ENCODE data around the gene HRH2. TPM values are rescaled to one million over a fixed set of nuclear protein-coding genes. Genes with fewer than 3 reads are reported as not detected.

Gene HRH2
- total and polyA plus RNA-seq, 2 donors (not counting 1 experiment from before 2014, with no cell fraction given): 0.03 TPM; not detected in 1

DNA sequence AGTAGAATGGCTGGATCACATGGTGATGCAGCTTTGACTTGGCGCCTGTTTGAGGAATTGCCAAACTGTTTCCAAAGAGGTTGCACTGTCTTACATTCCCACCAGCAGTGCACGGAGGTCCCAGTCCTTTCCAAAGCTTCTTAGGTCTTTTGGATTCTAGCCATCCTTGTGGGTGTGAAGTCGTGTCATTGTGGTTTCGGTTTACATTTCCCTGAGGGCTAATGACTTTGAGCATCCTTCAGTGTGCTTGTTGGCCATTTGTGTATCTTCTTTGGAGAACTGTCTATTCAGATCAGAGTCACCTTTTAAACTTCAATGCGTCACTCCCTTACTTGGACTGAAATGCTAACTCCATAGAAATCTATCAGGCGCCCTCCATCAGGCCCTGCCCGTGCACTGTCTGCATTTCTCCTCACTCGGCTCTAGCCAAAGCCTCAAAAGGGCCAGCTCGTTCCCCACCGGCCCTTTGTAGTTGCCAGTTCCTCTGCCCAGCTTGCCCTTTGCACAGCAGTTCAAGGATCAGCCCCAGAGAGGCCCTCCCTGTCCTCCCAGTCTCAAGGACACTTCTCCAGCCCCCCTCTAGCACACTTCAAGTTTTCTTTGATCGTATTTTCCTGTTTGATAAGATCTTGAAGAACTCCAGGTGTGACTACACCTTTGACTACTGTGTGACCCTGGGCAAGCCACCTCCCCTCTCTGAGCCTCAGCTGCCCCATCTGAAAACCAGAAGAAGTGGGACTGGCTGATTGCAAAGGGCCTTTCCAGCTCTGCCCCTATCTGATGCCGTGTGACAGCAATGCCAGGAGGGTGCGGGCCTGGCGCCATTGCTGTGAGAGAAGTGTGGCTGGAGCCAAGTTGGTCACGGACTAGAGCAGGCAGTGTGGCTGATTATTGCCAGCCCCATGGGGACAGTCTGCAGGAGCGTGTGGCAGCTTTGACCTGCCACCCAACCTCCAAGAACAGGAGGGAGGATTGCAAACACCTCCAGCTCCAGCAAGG, 5.6 kb downstream of the HRH2 start:
- Histone ChIP-seq H3K27me3 (ENCODE audit: control insufficient read depth, insufficient read depth, low read length) (no peaks in the 10 kb centered on the region), H3K79me2 (ENCODE audit: control insufficient read depth, insufficient read depth, low read length) (no peaks in the 10 kb centered on the region), H3K9ac (ENCODE audit: insufficient read depth, low read length) (no peak overlapping the region), H3K4me2 (ENCODE audit: extremely low read depth, insufficient read depth, low read length) (no peak overlapping the region), H3K9me3 (ENCODE audit: control insufficient read depth, insufficient read depth, low read depth, low read length) (no peaks in the 10 kb centered on the region), H3K27ac (ENCODE audit: insufficient read depth, low read length) (no peak overlapping the region), H3K4me1 (ENCODE audit: control insufficient read depth, extremely low read depth, insufficient read depth, low read length) (no peaks in the 10 kb centered on the region), H4K20me1 (ENCODE audit: control insufficient read depth, extremely low read depth, insufficient read depth, low read length) (no peaks in the 10 kb centered on the region), H3K36me3 (ENCODE audit: control insufficient read depth, insufficient read depth, low read length) (no peaks in the 10 kb centered on the region), H3K4me3 (replicated peaks in 1 of 4; ENCODE audit: control extremely low read depth in 1 of 4, insufficient read depth in 1 of 4, low read depth in 3 of 4, low read length in 4 of 4) (no peak overlapping the region), H2AFZ (ENCODE audit: low read length) (no peak overlapping the region)
- TF ChIP-seq, protein P1, sequence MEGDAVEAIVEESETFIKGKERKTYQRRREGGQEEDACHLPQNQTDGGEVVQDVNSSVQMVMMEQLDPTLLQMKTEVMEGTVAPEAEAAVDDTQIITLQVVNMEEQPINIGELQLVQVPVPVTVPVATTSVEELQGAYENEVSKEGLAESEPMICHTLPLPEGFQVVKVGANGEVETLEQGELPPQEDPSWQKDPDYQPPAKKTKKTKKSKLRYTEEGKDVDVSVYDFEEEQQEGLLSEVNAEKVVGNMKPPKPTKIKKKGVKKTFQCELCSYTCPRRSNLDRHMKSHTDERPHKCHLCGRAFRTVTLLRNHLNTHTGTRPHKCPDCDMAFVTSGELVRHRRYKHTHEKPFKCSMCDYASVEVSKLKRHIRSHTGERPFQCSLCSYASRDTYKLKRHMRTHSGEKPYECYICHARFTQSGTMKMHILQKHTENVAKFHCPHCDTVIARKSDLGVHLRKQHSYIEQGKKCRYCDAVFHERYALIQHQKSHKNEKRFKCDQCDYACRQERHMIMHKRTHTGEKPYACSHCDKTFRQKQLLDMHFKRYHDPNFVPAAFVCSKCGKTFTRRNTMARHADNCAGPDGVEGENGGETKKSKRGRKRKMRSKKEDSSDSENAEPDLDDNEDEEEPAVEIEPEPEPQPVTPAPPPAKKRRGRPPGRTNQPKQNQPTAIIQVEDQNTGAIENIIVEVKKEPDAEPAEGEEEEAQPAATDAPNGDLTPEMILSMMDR (conservative IDR thresholded peaks at IDR 0.05 in 1 of 2, IDR thresholded peaks at IDR 0.05 in 1 of 2; ENCODE audit: low read depth in 1 of 2, low read length in 2 of 2): no peak
- no peak for TF ChIP-seq EZH2 (IDR thresholded peaks at IDR 0.05; ENCODE audit: low read length, missing control alignments)
- DNase-seq (ENCODE audit: low read depth in 2 of 2): no peak

DNA sequence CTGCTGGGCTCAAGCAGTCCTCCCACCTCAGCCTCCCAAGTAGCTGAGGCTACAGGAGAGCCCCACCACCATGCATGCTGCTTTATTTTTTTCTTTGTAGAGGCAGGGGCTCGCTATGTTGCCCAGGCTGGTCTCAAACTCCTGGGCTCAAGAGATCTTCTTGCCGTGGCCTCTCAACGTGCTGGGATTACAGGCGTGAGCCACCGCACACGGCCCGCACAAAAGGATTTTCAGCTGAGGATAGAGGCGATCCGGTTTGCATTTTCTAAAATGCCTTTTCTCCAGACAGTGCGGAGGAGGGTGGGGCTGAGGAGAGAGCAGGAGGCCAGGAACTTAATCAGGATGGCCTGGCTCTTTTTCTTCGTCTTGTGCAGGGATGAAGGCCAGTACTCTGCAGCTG, 6.9 kb downstream of the HRH2 start:
- no peaks in the 10 kb centered on the region for H3K4me1 ChIP-seq (ENCODE audit: control insufficient read depth, extremely low read depth, insufficient read depth, low read length)
- H3K27me3 ChIP-seq (ENCODE audit: control insufficient read depth, insufficient read depth, low read length): no peaks in the 10 kb centered on the region
- no peaks in the 10 kb centered on the region for H3K9me3 ChIP-seq (ENCODE audit: control insufficient read depth, insufficient read depth, low read depth, low read length)
- H4K20me1 ChIP-seq (ENCODE audit: control insufficient read depth, extremely low read depth, insufficient read depth, low read length): no peaks in the 10 kb centered on the region
- H3K79me2 ChIP-seq (ENCODE audit: control insufficient read depth, insufficient read depth, low read length): no peaks in the 10 kb centered on the region
- H3K4me2 ChIP-seq (ENCODE audit: extremely low read depth, insufficient read depth, low read length): no peak overlapping the region
- no peak for TF ChIP-seq EZH2 (IDR thresholded peaks at IDR 0.05; ENCODE audit: low read length, missing control alignments)
- TF ChIP-seq, protein P1 (conservative IDR thresholded peaks at IDR 0.05 in 1 of 2, IDR thresholded peaks at IDR 0.05 in 1 of 2; ENCODE audit: low read depth in 1 of 2, low read length in 2 of 2): no peak
- H3K27ac ChIP-seq (ENCODE audit: insufficient read depth, low read length): no peak overlapping the region
- no peaks in the 10 kb centered on the region for H3K36me3 ChIP-seq (ENCODE audit: control insufficient read depth, insufficient read depth, low read length)
- H3K4me3 ChIP-seq (replicated peaks in 1 of 4; ENCODE audit: control extremely low read depth in 1 of 4, insufficient read depth in 1 of 4, low read depth in 3 of 4, low read length in 4 of 4): no peak overlapping the region
- no peak overlapping the region for H3K9ac ChIP-seq (ENCODE audit: insufficient read depth, low read length)
- DNase-seq (ENCODE audit: low read depth in 2 of 2): no peak
- H2AFZ ChIP-seq (ENCODE audit: low read length): no peak overlapping the region

DNA sequence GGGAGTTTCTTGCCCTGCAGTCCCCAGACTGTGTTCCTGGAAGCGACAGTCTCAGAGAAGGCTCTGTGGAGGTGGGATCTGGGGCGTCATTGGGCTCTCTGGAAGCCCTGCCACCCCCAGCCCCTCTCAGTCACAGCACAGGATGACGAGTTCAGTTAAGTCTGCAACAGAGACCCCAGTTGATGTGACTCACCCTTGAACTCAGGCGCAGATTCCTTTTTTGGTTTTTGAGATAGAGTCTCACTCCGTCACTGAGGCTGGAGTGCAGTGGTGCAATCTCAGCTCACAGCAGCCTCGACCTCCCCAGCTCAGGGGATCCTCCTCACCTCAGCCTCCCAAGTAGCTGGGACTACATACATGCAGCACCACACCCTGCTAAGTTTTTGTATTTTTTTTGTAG, 8.3 kb downstream of the HRH2 start:
- no peak overlapping the region for H3K9ac ChIP-seq (ENCODE audit: insufficient read depth, low read length)
- H3K27ac ChIP-seq (ENCODE audit: insufficient read depth, low read length): no peak overlapping the region
- no peak for TF ChIP-seq EZH2 (IDR thresholded peaks at IDR 0.05; ENCODE audit: low read length, missing control alignments)
- TF ChIP-seq, protein P1 (conservative IDR thresholded peaks at IDR 0.05 in 1 of 2, IDR thresholded peaks at IDR 0.05 in 1 of 2; ENCODE audit: low read depth in 1 of 2, low read length in 2 of 2): no peak
- H3K27me3 ChIP-seq (ENCODE audit: control insufficient read depth, insufficient read depth, low read length): no peaks in the 10 kb centered on the region
- no peak overlapping the region for H3K4me3 ChIP-seq (replicated peaks in 1 of 4; ENCODE audit: control extremely low read depth in 1 of 4, insufficient read depth in 1 of 4, low read depth in 3 of 4, low read length in 4 of 4)
- no peaks in the 10 kb centered on the region for H3K4me1 ChIP-seq (ENCODE audit: control insufficient read depth, extremely low read depth, insufficient read depth, low read length)
- no peaks in the 10 kb centered on the region for H3K9me3 ChIP-seq (ENCODE audit: control insufficient read depth, insufficient read depth, low read depth, low read length)
- no peak overlapping the region for H3K4me2 ChIP-seq (ENCODE audit: extremely low read depth, insufficient read depth, low read length)
- H3K79me2 ChIP-seq (ENCODE audit: control insufficient read depth, insufficient read depth, low read length): no peaks in the 10 kb centered on the region
- no peak overlapping the region for H2AFZ ChIP-seq (ENCODE audit: low read length)
- no peaks in the 10 kb centered on the region for H4K20me1 ChIP-seq (ENCODE audit: control insufficient read depth, extremely low read depth, insufficient read depth, low read length)
- H3K36me3 ChIP-seq (ENCODE audit: control insufficient read depth, insufficient read depth, low read length): no peaks in the 10 kb centered on the region
- no peak for DNase-seq (ENCODE audit: low read depth in 2 of 2)

All from fibroblast of lung (primary cell).